Measurements from ENCODE around the gene ASXL1. TPM values are rescaled to one million over a fixed set of nuclear protein-coding genes. Genes with fewer than 3 reads are reported as not detected.
"Not testable (repeated sequence)": the region's sequence is repeated elsewhere in the genome, so short reads cannot be mapped to it uniquely, and the experiment has no call there.

ASXL1 gene
- total RNA-seq, 1 donor from 2014 or later: 27.5 TPM

DNA sequence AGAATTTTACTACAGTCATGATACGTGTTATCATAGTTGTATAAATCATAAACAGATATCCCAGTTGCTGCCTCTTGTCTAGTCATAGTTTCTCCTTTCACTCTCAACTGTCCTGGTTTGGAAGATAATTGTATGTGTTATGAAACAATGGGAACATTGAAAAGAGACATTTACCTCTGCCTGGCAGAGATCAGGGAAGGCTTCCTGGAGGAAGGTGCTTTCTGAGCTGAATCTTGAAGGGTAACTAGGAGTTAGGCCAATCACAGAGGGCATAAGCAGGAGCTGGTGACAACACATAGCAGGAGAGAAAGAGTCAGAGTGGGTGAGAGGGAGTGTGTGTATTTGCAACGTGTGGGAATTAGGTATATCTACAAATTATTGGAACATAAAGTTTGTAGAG lies 5.4 kb downstream of the ASXL1 start:
- ATAC-seq: no peak

DNA sequence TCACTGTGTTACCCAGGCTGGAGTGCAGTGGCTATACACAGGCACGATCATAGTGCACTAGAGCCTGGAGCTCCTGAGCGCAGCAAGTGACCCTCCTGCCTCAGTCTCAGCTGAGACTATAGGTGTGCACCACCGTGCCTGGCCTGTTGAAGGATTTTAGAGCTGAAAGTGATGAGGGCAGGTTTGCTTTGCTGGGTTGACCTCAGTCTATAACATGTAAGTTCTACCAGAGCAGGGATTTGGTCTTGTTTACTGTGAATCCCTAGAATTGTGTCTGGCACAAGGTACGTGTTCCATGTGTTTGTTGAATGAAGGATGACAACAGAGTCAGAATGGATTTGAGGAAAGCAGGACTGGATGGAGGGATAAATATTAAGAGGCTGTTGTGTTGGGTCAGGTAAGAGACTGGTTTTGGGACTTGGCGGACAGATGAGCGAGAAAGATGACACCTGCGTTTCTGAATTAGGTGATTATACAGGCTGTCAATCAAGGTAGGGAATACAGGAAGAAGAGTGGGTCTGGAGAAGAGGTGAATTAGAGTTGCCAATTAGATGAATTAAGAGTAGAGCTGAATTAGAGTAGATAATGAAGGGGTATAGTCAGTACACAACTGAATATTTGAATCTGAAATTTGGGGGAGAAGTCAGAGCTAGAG lies 6.5 kb downstream of the ASXL1 start:
- ATAC-seq: no peak

DNA sequence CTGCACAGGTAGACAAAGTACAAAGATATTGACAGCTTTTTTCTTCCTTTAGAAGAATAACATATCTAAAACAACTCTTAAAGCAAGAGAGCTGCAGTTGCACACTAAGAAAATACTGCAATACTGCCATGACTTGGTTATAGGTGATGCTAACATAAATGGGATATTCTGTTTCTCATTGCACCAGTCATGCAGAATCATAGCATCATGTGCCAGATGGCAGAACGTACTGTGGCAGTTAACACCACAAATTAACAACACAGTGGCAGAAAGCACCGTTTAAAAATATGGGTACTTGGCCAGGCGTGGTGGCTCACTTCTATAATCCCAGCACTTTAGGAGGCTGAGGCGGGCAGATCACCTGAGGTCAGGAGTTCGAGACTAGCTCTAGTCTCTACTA lies 7.4 kb downstream of the ASXL1 start:
- ATAC-seq: no peak

GRCh38 chr20:32366380-32366779 lies 8.2 kb downstream of the ASXL1 start:
- ATAC-seq: no peak

DNA sequence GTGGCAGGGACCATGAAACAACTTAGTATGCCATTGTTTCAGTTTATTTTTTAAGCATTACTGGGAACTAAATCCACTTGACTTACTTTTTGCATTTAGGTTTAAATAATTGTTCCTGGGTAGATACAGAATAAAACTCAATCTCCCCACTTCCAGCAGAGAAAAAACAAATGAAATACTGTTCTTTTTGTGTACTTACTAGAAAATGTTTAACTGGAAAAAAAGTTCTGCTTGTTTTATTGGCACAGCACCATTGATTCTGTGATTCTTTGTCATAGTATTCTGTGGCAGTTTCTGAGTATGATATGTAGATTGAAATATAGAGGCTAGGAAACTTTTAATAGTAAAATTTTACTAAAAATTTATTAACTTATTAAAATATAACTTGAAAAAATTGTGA lies 10.2 kb downstream of the ASXL1 start:
- no peak for ATAC-seq

DNA sequence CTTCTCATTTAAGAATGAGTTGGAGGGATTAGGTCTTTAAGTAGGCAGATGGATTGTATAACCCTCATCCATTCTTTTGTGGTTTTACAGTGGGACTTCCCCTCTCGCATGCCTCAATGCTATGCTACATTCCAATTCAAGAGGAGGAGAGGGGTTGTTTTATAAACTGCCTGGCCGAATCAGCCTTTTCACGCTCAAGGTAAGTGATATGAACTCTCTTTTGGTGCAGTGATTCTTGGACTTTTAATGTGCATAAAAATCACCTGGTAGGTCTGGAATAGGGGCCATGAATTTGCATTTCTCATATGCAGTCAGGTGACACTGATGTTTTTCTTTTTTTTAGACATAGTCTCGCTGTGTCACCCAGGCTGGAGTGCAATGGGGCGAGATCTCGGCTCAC lies 10.8 kb downstream of the ASXL1 start:
- no peak for ATAC-seq

DNA sequence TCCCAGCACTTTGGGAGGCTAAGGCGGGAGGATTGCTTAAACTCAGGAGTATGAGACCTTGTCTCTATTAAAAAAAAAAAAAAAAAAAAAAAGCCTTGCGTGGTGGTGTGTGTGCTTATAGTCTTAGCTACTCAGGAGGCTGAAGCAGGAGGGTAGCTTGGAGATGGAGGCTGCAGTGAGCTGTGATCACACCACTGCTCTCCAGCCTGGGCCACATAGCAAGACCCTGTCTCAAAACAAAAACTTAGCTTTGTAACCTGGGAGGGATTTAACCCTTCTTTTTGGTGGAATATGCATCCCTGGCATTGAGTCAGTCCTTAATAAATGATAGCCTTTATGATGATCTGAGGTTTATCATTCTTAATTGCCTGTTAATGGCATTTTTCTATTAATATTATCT lies 12.8 kb downstream of the ASXL1 start:
- ATAC-seq: no peak

DNA sequence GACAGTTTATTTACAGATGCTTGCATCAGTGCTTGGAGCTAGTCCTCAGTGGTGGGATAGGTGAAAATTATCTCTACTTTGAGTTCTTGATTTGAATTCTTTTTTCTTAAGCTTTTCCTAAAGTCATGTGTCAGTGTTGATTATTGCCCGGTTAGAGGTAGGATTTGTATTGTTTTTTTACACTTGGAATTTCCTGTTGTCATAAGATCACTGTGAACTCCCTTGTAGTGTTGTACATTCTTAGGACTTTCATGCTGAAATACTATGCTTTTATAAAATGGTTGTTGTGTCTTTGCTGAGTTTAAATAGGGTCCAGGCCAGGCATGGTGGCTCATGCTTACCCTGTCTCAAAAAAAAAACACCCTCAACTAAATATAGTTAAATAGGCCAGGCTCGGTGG lies 20.3 kb downstream of the ASXL1 start:
- no peak for ATAC-seq

DNA sequence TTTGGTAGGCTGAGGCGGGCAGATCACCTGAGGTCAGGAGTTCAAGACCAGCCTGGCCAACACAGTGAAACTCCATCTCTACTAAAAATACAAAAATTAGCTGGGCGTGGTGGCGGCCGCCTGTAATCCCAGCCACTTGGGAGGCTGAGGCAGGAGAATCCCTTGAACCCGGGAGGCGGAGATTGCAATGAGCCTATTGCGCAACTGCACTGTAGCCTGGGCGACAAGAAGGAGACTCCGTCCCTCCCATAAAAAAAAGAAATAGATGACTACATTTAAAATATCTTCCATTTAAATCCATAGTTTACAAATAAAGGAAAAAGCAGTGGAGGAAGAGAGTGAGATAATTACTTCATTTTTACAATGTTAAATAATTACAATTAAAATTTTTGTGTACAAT lies 21.9 kb downstream of the ASXL1 start:
- ATAC-seq: not testable (repeated sequence)

DNA sequence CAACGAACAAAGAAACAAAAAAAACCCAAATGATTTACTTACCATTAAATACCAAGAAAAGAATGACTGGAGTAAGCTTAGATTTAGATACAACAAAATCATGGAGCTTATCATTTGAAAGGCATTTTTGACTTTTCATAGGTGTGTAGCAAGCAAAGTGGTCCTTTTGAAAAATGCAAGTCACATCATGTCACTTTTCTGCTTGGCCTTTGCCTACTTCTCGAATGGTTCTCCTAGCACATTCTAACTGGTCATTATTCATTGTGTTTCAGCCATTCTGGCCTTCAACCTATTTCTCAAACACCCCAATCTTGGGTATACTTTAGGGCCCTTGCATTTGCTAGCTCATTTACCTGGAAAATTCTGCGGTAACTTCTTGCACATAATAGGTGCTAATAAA lies 22.6 kb downstream of the ASXL1 start:
- ATAC-seq: no peak

DNA sequence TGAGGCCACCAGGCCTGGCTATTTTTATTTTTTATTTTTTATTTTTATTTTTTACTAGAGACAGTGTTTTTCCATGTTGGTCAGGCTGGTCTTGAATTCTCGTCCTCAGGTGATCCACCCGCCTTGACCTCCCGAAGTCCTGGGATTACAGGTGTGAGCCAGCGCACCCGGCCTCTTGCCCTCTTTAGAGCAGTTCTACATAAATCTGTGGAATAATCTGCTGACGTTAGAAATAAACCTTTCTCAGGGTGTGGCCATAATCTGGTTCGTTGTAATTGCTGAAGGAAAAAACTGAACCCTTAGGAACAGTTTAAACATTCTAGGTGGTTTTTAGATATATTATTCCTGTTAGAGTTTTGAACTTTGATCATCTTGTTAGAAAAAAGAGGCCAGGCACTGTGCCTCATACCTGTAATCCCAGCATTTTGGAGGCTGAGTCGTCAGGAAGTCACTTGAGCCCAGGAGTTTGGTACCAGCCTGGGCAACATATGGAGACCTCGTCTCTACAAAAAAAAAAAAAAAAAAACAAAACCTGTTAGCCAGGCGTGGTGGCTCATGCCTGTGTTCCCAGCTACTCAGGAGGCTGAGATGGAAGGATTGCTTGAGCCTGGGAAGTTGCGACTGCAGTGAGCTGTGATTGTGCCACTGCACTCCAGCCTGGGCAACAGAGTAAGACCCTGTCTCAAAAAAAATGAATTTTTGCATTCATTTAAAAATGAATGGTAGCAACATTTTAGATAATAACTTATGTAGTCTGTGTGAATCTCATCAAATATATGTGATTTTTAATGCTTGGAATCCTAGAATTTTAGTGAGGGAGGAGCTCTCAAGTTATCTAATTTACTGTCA lies 24.2 kb downstream of the ASXL1 start:
- no peak for ATAC-seq

DNA sequence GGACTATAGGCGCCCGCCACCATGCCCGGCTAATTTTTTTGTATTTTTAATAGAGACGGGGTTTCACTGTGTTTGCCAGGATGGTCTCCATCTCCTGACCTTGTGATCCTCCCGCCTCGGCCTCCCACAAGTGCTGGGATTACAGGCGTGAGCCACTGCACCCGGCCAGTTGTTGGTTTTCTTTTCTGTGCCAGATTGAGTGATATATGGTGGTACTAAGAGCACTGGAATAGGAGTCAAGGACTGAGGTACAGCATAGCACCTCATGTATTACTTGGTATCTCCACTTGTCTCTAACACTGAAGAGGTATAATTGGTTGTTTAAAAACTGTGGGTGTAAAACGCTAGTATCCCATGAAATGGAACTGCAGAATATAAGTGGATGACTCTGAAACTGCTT lies 25.3 kb downstream of the ASXL1 start:
- ATAC-seq: not testable (repeated sequence)

- no peak for ATAC-seq
Measured at GRCh38 chr20:32385541-32385940, 27.4 kb downstream of the ASXL1 start.

DNA sequence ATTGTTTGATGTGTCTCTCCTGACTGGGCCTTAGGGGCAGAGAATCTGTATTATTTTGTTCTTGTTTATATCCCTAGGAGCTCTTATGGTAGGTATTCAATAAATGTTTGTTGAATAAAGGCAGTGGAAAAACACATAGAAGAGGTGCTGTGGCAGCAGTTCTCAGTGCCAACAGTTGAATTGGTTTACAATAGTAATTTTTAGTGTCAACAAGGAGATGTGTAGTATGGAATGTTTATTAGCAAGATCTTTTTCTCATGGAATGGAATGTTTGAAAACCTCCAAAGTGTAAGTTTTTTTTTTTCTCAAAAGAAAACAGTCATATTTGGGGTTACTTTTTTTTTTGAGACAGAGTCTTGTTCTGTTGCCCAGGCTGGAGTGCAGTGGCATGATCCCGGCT lies 28.0 kb downstream of the ASXL1 start:
- ATAC-seq: no peak

DNA sequence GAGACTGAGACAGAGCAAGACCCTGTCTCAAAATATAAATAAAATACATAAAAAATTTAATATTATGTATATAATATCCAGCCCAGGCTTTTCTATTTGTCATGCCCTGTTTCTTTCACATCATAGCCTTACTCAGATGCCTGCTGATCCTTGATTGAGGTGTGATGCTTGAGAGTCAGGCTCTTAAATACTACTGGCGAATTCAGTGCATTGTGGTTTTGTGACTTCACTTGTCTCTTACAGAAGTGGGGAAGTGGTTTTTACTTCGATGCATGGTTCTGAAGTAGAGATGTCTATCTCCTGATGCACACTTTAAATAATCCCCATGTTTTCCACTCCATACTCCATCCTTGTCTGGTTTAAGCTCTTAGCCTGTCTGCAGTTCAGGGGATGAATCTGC lies 29.1 kb downstream of the ASXL1 start:
- no peak for ATAC-seq

GRCh38 chr20:32391003-32391402 lies 32.9 kb downstream of the ASXL1 start:
- no peak for ATAC-seq

- no peak for ATAC-seq
Measured at GRCh38 chr20:32395066-32395465, 36.9 kb downstream of the ASXL1 start.

GRCh38 chr20:32396646-32397160 lies 38.6 kb downstream of the ASXL1 start:
- no peak for ATAC-seq

GRCh38 chr20:32397567-32398084 lies 39.5 kb downstream of the ASXL1 start:
- ATAC-seq: no peak

DNA sequence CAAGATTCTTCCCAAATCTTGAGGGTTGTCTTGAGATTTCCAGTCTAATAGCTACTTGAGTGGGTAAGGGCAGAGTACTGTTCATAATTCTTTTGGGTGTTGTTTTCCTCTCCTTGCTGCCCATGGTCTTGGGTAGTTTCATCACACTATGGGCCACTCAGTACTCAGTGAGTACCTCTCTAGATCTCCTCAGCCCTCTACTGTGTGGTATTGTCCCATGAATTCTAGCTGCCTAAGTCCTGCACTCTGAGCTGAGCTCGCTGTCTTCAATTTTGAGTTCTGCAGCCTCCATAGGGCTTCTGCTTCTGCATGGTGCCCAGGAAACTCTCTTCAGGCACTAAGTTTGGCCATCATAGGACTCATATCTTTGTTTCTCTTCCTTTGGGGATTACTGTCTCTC lies 42.3 kb downstream of the ASXL1 start:
- ATAC-seq: no peak

DNA sequence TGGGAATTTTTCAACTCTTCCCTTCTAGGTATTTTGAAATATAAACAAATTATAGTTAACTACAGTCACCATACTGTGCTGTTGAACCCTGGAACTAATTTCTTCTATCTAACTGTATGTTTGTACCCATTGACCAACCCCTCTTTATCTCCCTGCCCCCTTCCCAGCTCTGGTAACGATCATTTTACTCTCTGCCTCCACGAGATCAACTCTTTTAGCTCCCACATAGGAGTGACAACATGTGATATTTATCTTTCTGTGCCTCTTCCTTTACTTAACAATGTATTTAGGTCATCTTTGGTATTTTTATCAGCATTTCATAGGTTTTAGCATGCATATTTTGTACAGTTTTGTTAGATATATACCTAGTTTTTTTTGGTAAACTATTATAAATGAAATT lies 45.9 kb downstream of the ASXL1 start:
- no peak for ATAC-seq

- no peak for ATAC-seq
Measured at GRCh38 chr20:32406701-32407100, 48.6 kb downstream of the ASXL1 start.

GRCh38 chr20:32407131-32407750 lies 49.1 kb downstream of the ASXL1 start:
- ATAC-seq: not testable (repeated sequence)
